RWPE1 (cell line): ENCODE measurements around the gene AKT3.

Experiments
- CTCF ChIA-PET: fragments of 350-600 bp; sonication (Branson Sonifier 250); formaldehyde crosslinking; extraction: SDS; loops from one replicate; lab custom pipeline; 2021; lab: Yijun Ruan, JAX
- POLR2A ChIA-PET: fragments of 400-600 bp; formaldehyde crosslinking; extraction: SDS; loops from one replicate; lab custom pipeline; 2020; ENCODE audit warnings: antibody characterized with exemption; ENCODE audit not compliant: low non-redundant PET; lab: Yijun Ruan, JAX
- DNase-seq: peaks from one replicate; pipeline ENCODE4 v3.0.0; 2012; ENCODE audit warnings: low spot score
- H3K27ac ChIP-seq: fragments of 450-650 bp; 2 replicates; pipeline ENCODE4 v1.5.1; 2017
- CTCF ChIP-seq: fragments of 450-650 bp; conservative IDR thresholded peaks from 2 replicates; pipeline ENCODE4 v1.5.1; 2017; ENCODE audit warnings: low read depth, mild to moderate bottlenecking

Gene AKT3

GRCh38 chr1:243645281-243645680, 204.8 kb downstream of the AKT3 start:
- ChIA-PET CTCF (no interaction called here), POLR2A (no interaction called here)
- DNase-seq, result no peak
- no peak for TF ChIP-seq CTCF
- H3K27ac ChIP-seq, result no peak overlapping the region

DNA sequence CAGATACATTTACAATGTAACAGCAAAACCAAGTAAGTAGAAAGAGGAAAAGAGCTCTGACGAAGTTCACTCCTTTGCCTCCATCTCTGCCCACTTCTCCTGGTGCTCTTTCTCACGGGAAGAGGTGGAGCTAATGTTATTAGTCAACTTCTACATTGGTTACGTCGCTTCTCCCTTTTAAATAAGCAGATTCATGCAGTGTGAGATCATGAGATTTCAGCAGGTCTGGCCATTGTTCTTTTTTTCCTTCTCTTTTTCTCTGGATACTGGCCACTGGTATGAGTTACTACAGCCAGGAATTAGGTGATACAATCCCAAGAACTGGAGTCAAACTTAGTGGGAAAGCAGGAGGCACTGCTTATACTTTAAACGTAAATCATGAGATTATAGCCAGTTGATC, 207.1 kb downstream of the AKT3 start:
- ChIA-PET CTCF (no interaction called here), POLR2A (no interaction called here)
- no peak for DNase-seq
- no peak overlapping the region for H3K27ac ChIP-seq
- no peak for TF ChIP-seq CTCF

GRCh38 chr1:243639027-243639658, 210.9 kb downstream of the AKT3 start:
- no peak for TF ChIP-seq CTCF
- CTCF ChIA-PET, result no interaction called here

DNA sequence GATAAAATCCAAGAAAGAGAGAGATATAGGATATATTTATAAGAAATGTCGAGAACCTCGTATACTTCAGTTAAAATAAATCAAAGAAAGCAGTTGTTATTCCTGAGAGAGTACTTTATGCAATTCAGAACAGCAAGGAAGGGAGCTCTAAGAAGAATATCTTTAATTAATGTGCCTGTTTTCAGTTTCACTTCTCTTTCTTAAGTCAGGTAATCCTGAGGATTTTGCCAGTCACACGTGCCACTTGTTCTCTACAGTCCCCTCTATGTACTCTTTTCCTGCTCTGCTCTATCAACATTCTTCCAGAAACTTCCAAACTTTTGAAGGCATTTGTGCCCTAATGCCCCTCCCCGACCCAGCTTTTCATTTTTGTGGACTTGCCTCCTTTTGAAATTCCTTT, 211.9 kb downstream of the AKT3 start:
- CTCF ChIA-PET, result no interaction called here
- no peak overlapping the region for H3K27ac ChIP-seq
- DNase-seq, result no peak
- POLR2A ChIA-PET, result no interaction called here
- no peak for TF ChIP-seq CTCF

More at GRCh38 chr1:243639027-243639658, 210.9 kb downstream of the AKT3 start:
- H3K27ac ChIP-seq, result no peak overlapping the region
- DNase-seq, result no peak
- POLR2A ChIA-PET, result no interaction called here

- H3K27ac ChIP-seq, result no peak overlapping the region
- ChIA-PET CTCF (no interaction called here), POLR2A (no interaction called here)
- TF ChIP-seq CTCF, result no peak
- no peak for DNase-seq
Observed at GRCh38 chr1:243628476-243628907, 221.6 kb downstream of the AKT3 start.

DNA sequence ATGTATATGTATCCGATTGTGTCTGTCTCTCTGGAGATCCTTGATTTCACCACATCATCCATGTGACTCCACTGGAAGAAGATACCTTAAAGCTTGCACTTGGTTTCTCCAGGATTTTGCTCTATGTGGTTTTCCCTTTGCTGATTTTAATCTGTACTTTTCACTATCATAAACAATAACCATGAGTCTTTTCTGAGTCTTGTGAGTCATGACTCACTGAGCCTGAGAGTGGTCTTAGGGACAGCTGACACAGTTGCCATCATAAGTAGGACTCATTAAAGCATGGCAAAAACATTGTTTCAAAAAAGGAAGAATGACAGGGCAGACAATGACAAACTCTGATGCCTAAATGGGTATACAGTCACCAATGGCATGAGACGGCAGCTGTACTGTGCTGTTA, 226.2 kb downstream of the AKT3 start:
- CTCF ChIA-PET, result no interaction called here

More for the DNA sequence above, 226.2 kb downstream of the AKT3 start:
- H3K27ac ChIP-seq, result no peak overlapping the region
- POLR2A ChIA-PET, result no interaction called here
- no peak for TF ChIP-seq CTCF
- no peak for DNase-seq
